Measurements from ENCODE around the gene MAPKAP1. TPM values are rescaled to one million over a fixed set of nuclear protein-coding genes. Genes with fewer than 3 reads are reported as not detected.
"Not testable (repeated sequence)": the region's sequence is repeated elsewhere in the genome, so short reads cannot be mapped to it uniquely, and the experiment has no call there.

Gene MAPKAP1
- total and polyA plus RNA-seq, 9 of the 15 experiments (the other 6 are each of a cell fraction or from before 2014, with no cell fraction given): 2.6 to 82.1 (median 61.1) TPM

DNA sequence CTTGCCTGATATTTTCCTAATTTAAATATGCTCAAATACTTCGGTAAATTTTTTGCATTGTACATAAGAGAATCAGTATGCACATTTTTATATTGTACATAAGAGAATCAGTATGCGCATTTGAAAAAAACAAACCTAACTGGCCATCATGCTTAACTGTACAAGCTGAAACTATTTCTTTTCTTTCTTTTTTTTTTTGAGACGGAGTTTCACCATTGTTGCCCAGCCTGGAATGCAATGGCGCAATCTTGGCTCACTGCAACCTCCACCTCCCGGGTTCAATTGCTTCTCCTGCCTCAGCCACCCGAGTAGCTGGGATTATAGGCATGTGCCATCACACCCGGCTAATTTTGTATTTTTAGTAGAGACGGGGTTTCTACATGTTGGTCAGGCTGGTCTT, 11.5 kb downstream of the MAPKAP1 start:
- intact Hi-C loops (cut with micrococcal nuclease); H3K9me3 ChIP-seq (replicated peaks; ENCODE audit: control insufficient read depth, insufficient read depth, low read depth, low read length); H3K4me1 ChIP-seq (replicated peaks in 1 of 2; ENCODE audit: control insufficient read depth in 2 of 2, insufficient read depth in 2 of 2, low read length in 2 of 2); H2AFZ ChIP-seq (ENCODE audit: low read depth, low read length); H3K4me2 ChIP-seq (ENCODE audit: insufficient read depth, low read length); POLR2A ChIA-PET; H3K9me1 ChIP-seq (ENCODE audit: control insufficient read depth, insufficient read depth, low read length); H3K27ac ChIP-seq (ENCODE audit: extremely low read depth, low read depth, low read length); BruUV-seq (replicated peaks); H3K36me3 ChIP-seq (ENCODE audit: control insufficient read depth, insufficient read depth, low read length); DNase-seq (ENCODE audit: extremely low read depth in 1 of 4, low spot score in 3 of 4); H3K9ac ChIP-seq (ENCODE audit: insufficient read depth in 1 of 2, low read depth in 2 of 2, low read length in 2 of 2); in situ Hi-C loops (cut with MboI); ATAC-seq; H3K4me3 ChIP-seq; H4K20me1 ChIP-seq (replicated peaks; ENCODE audit: control insufficient read depth, insufficient read depth, low read length); H3K27me3 ChIP-seq (ENCODE audit: control insufficient read depth in 2 of 2, insufficient read depth in 2 of 2, low read length in 2 of 2); CTCF ChIA-PET (ENCODE audit: low intra/inter-chr PET ratio); FAIRE-seq: not testable (repeated sequence)
- TF ChIP-seq CEBPB (tag; IDR thresholded peaks at IDR 0.05): 0 out of 2 replicates have a peak, but pooled peaks have one; percentile 26
- WGBS (ENCODE audit: insufficient coverage, low coverage, missing lambda C conversion rate): 92% methylated on average over 7 of the region's 8 CpGs
- H3K79me2 ChIP-seq (ENCODE audit: control insufficient read depth, insufficient read depth, low read length): peaks cover 35% of the 10 kb centered on the region

DNA sequence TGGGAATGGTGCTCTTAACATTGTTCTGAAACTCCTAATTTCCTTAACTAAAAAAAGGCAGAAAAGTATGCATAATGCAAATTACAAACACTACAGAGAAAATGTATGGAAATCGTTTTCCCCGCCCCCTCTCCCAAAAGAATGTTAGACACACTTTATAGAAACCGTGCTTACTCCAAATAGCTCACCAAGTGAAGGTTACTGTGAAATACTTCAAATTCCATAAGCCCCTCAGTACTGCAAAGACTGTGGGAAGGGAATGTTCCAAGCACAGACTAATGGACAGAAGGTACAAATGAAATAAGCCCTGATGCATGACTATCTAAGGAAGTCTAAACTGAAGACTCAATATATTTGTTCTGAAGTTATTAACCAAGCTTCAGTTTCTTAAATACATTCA, 12.5 kb downstream of the MAPKAP1 start:
- no peak overlapping the region for H3K4me3 ChIP-seq
- no peak for FAIRE-seq
- in situ Hi-C loops (cut with MboI): no loop called here
- no TSS peak for BruUV-seq (replicated peaks)
- H3K27me3 ChIP-seq (ENCODE audit: control insufficient read depth in 2 of 2, insufficient read depth in 2 of 2, low read length in 2 of 2): no peaks in the 10 kb centered on the region
- ChIA-PET POLR2A (interaction anchor here (0.7 to 1.0 kb wide), 2 partner anchors 14 to 156 kb away, joined by 3 to 6 read pairs; no protein-coding TSS in a partner anchor), CTCF (ENCODE audit: low intra/inter-chr PET ratio) (no interaction called here)
- peaks cover 0 to 4% of the 10 kb centered on the region in 2 experiments; a peak in 1 of 5 replicates for H3K4me1 ChIP-seq (replicated peaks in 1 of 2; ENCODE audit: control insufficient read depth in 2 of 2, insufficient read depth in 2 of 2, low read length in 2 of 2)
- no peaks in the 10 kb centered on the region for H3K36me3 ChIP-seq (ENCODE audit: control insufficient read depth, insufficient read depth, low read length)
- no peaks in the 10 kb centered on the region for H3K9me1 ChIP-seq (ENCODE audit: control insufficient read depth, insufficient read depth, low read length)
- peaks cover 29% of the 10 kb centered on the region for H3K79me2 ChIP-seq (ENCODE audit: control insufficient read depth, insufficient read depth, low read length)
- no peak overlapping the region for H3K9ac ChIP-seq (ENCODE audit: insufficient read depth in 1 of 2, low read depth in 2 of 2, low read length in 2 of 2)
- H3K4me2 ChIP-seq (ENCODE audit: insufficient read depth, low read length): no peak overlapping the region
- no peak for ATAC-seq
- H2AFZ ChIP-seq (ENCODE audit: low read depth, low read length): no peak overlapping the region
- intact Hi-C loops (cut with micrococcal nuclease): no loop called here
- H3K9me3 ChIP-seq (replicated peaks; ENCODE audit: control insufficient read depth, insufficient read depth, low read depth, low read length): no peaks in the 10 kb centered on the region
- no peak overlapping the region for H3K27ac ChIP-seq (ENCODE audit: extremely low read depth, low read depth, low read length)
- TF ChIP-seq, protein P1, sequence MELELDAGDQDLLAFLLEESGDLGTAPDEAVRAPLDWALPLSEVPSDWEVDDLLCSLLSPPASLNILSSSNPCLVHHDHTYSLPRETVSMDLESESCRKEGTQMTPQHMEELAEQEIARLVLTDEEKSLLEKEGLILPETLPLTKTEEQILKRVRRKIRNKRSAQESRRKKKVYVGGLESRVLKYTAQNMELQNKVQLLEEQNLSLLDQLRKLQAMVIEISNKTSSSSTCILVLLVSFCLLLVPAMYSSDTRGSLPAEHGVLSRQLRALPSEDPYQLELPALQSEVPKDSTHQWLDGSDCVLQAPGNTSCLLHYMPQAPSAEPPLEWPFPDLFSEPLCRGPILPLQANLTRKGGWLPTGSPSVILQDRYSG (tag; conservative IDR thresholded peaks at IDR 0.05; ENCODE audit: low read depth): no peak
- TF ChIP-seq ZNF551 (CRISPR knock-in tag; IDR thresholded peaks at IDR 0.05): no peak
- TF ChIP-seq, protein P2, sequence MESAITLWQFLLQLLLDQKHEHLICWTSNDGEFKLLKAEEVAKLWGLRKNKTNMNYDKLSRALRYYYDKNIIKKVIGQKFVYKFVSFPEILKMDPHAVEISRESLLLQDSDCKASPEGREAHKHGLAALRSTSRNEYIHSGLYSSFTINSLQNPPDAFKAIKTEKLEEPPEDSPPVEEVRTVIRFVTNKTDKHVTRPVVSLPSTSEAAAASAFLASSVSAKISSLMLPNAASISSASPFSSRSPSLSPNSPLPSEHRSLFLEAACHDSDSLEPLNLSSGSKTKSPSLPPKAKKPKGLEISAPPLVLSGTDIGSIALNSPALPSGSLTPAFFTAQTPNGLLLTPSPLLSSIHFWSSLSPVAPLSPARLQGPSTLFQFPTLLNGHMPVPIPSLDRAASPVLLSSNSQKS (CRISPR knock-in tag; IDR thresholded peaks at IDR 0.05): no peak
- 77% methylated on average over 3 of the region's 3 CpGs for WGBS (ENCODE audit: insufficient coverage, low coverage, missing lambda C conversion rate)
- H4K20me1 ChIP-seq (replicated peaks; ENCODE audit: control insufficient read depth, insufficient read depth, low read length): no peaks in the 10 kb centered on the region
- no peak for DNase-seq (ENCODE audit: extremely low read depth in 1 of 4, low spot score in 3 of 4)

Data from K562 (cell line).